Measurements from ENCODE around the gene DUOXA2. TPM values are rescaled to one million over a fixed set of nuclear protein-coding genes. Genes with fewer than 3 reads are reported as not detected.
"Not testable (repeated sequence)": the region's sequence is repeated elsewhere in the genome, so short reads cannot be mapped to it uniquely, and the experiment has no call there.

Gene DUOXA2
- not detected in 2 replicates for total RNA-seq (2014; rRNA removed)
- not detected for Bru-seq, nascent RNA
- BruChase-seq, experiment 1, labeled RNA remaining after a 6-hour chase: not detected
- BruChase-seq, experiment 2, labeled RNA remaining after a 2-hour chase: not detected
- long read RNA-seq: 0 reads

DNA sequence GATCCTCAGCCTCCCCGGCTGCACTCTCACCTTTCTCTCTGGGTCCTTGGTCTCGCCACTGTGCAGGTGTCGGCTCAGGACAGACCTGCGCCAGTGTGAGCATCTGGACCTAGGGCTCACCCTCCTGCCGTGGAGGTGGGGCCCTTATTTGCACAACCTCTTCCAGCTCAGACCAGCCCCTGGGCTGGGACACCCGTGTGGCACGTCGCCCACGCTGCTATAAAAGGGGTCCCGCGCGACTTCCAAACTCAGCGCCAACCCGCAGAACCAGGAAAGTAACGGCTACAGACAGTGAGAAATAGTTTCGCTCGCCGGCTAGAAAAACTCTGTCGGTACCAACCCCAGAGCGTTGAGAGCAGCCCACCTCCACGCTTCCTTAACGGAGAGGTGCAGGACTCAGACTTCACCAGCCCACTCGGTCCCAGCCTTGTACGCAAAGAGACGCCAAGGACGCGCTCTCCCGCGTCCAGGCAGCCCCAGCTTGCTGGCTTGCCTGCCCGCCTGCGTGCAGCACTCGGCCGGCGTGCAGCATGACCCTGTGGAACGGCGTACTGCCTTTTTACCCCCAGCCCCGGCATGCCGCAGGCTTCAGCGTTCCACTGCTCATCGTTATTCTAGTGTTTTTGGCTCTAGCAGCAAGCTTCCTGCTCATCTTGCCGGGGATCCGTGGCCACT, at the start of gene DUOXA2, which contains the start of gene DUOX2:
TSS of gene DUOXA2 (plus strand) at position 251 of the 675 bp plus-strand sequence. CDS start at position 531, 280 bp downstream.
TSS of gene DUOX2 (minus strand) at position 97 of the 675 bp plus-strand sequence. CDS start 761 bp downstream, outside the sequence.
- Histone ChIP-seq H3K4me1 (ENCODE audit: insufficient read depth, low read length) (no peaks in the 10 kb centered on the region), H3K27ac (ENCODE audit: low read length) (no peak within 1 kb of the TSS), H3K9ac (ENCODE audit: low read length) (no peak within 1 kb of the TSS), H3K9me3 (ENCODE audit: low read length) (no peaks in the 10 kb centered on the region), H4K20me1 (ENCODE audit: low read length) (no peaks in the 10 kb centered on the region), H3K36me3 (ENCODE audit: low read depth, low read length) (no peaks in the 10 kb centered on the region), H3K4me3 (ENCODE audit: low read length) (no peak within 1 kb of the TSS), H2AFZ (ENCODE audit: low read length) (no peak within 1 kb of the TSS), H3K9me2 (replicated peaks; ENCODE audit: low read length) (no peaks in the 10 kb centered on the region), H3K4me2 (ENCODE audit: low read length) (no peak within 1 kb of the TSS), H3F3A (ENCODE audit: low read length, unreplicated experiment) (no peaks in the 10 kb centered on the region), H3K27me3 (ENCODE audit: low read length) (peaks cover 28% of the 10 kb centered on the region), H3K79me2 (ENCODE audit: low read length) (no peaks in the 10 kb centered on the region)
- intact Hi-C loops (cut with micrococcal nuclease): no loop called here
- TF ChIP-seq, protein P1, sequence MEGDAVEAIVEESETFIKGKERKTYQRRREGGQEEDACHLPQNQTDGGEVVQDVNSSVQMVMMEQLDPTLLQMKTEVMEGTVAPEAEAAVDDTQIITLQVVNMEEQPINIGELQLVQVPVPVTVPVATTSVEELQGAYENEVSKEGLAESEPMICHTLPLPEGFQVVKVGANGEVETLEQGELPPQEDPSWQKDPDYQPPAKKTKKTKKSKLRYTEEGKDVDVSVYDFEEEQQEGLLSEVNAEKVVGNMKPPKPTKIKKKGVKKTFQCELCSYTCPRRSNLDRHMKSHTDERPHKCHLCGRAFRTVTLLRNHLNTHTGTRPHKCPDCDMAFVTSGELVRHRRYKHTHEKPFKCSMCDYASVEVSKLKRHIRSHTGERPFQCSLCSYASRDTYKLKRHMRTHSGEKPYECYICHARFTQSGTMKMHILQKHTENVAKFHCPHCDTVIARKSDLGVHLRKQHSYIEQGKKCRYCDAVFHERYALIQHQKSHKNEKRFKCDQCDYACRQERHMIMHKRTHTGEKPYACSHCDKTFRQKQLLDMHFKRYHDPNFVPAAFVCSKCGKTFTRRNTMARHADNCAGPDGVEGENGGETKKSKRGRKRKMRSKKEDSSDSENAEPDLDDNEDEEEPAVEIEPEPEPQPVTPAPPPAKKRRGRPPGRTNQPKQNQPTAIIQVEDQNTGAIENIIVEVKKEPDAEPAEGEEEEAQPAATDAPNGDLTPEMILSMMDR (conservative IDR thresholded peaks at IDR 0.05; ENCODE audit: low read depth, low read length): no peak
- TF ChIP-seq EZH2phosphoT487 (IDR thresholded peaks at IDR 0.05; ENCODE audit: borderline replicate concordance, low read length): no peak
- CTCF ChIA-PET: no interaction called here
- no TSS peak for BruUV-seq (replicated peaks)
- ATAC-seq (no peak), DNase-seq (no peak)
- POLR2A ChIA-PET (ENCODE audit: unreplicated experiment): no interaction called here

DNA sequence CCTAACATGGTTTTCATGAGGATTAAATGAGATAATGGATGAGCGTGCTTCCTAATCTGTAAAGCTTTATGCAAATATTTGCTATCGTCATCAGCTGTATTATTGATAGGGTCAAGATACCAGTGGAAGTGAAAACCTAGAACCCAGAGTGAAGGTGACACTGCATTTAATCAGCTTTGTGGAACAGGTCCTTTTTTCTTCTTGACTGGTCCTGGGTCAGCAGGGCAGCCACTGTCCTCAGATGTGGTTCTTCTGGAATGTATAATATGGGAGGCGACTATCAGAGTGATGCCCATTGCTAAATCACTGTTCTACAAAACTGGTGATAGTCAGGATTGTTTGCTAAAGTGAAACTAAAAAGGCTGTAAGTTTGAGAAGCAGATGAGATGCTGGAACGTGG, 49.7 kb upstream of the DUOXA2 start:
- H3K27me3 ChIP-seq (ENCODE audit: low read length): no peaks in the 10 kb centered on the region
- POLR2A ChIA-PET (ENCODE audit: unreplicated experiment): no interaction called here
- H3K4me1 ChIP-seq (ENCODE audit: insufficient read depth, low read length): no peaks in the 10 kb centered on the region; the same call in 1 of the 2 replicates
- no peak overlapping the region for H3K4me2 ChIP-seq (ENCODE audit: low read length)
- no peaks in the 10 kb centered on the region for H3K9me3 ChIP-seq (ENCODE audit: low read length)
- no peak overlapping the region for H3K27ac ChIP-seq (ENCODE audit: low read length)
- H3F3A ChIP-seq (ENCODE audit: low read length, unreplicated experiment): no peaks in the 10 kb centered on the region
- H3K4me3 ChIP-seq (ENCODE audit: low read length): no peak overlapping the region
- DNase-seq (peak; percentile 18), ATAC-seq (no peak)
- H2AFZ ChIP-seq (ENCODE audit: low read length): no peak overlapping the region
- no peak overlapping the region for H3K9ac ChIP-seq (ENCODE audit: low read length)
- TF ChIP-seq EZH2phosphoT487 (IDR thresholded peaks at IDR 0.05; ENCODE audit: borderline replicate concordance, low read length): no peak
- TF ChIP-seq, protein P1 (conservative IDR thresholded peaks at IDR 0.05; ENCODE audit: low read depth, low read length): no peak
- TF ChIP-seq EZH2 (IDR thresholded peaks at IDR 0.05; ENCODE audit: low read length, unreplicated experiment): no peak
- peaks cover 5% of the 10 kb centered on the region for H3K36me3 ChIP-seq (ENCODE audit: low read depth, low read length)
- intact Hi-C loops (cut with micrococcal nuclease): no loop called here
- no peaks in the 10 kb centered on the region for H3K9me2 ChIP-seq (replicated peaks; ENCODE audit: low read length)
- CTCF ChIA-PET: no interaction called here
- no peaks in the 10 kb centered on the region for H3K79me2 ChIP-seq (ENCODE audit: low read length)
- BruUV-seq (replicated peaks): no TSS peak
- no peaks in the 10 kb centered on the region for H4K20me1 ChIP-seq (ENCODE audit: low read length)

DNA sequence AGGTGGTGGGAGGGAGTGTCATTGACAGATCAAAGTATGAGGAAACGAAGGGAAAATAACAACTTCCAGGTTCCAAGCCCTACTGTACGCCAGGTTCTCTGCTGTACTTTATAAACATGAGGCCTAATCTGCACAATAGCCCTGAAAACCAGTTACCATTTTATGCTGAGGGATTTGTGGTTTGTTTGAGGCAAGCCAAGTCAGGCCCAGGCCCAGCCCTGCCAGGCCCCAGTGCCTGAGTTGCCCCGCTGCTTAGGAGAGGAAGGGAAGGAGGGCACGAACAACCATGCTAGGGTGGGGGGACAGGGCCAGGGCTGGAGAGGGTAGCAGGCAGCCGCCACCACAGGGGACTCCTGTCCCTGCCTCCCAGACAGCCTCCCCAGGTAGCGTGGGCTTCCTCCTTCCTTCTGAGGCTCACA, 44.2 kb upstream of the DUOXA2 start:
- H3K27ac ChIP-seq (ENCODE audit: low read length); H3K4me2 ChIP-seq (ENCODE audit: low read length); intact Hi-C loops (cut with micrococcal nuclease); H3K9me3 ChIP-seq (ENCODE audit: low read length); H3K9me2 ChIP-seq (replicated peaks; ENCODE audit: low read length); H4K20me1 ChIP-seq (ENCODE audit: low read length); H3K79me2 ChIP-seq (ENCODE audit: low read length); H3F3A ChIP-seq (ENCODE audit: low read length, unreplicated experiment); BruUV-seq (replicated peaks); DNase-seq; H3K4me3 ChIP-seq (ENCODE audit: low read length); CTCF ChIA-PET; H3K36me3 ChIP-seq (ENCODE audit: low read depth, low read length); ATAC-seq; H3K27me3 ChIP-seq (ENCODE audit: low read length); POLR2A ChIA-PET (ENCODE audit: unreplicated experiment); H2AFZ ChIP-seq (ENCODE audit: low read length); H3K9ac ChIP-seq (ENCODE audit: low read length); H3K4me1 ChIP-seq (ENCODE audit: insufficient read depth, low read length): not testable (repeated sequence)

DNA sequence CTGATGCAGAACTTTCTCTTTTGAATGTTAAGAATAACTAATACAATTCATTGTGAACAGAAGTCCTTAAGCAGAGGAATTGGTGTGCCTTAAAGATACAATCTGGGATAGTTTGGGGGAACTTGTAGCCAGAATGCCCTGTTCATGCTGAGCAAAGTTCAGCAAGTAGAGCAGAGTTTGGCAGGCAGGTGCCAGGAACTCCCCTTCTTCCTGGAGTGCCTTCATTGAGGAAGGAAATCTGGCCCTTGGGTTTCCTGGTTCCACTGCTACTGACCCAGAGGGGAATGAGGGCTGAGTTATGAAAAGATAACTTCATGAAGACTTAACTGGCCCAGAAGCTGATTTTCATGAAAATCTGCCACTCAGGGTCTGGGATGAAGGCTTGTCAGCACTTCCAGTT, 40.5 kb upstream of the DUOXA2 start:
- ATAC-seq; DNase-seq; H2AFZ ChIP-seq (ENCODE audit: low read length); H3K4me3 ChIP-seq (ENCODE audit: low read length); H3K9me2 ChIP-seq (replicated peaks; ENCODE audit: low read length); H3K79me2 ChIP-seq (ENCODE audit: low read length); H3K36me3 ChIP-seq (ENCODE audit: low read depth, low read length); H3K9ac ChIP-seq (ENCODE audit: low read length); CTCF ChIA-PET; H3K4me2 ChIP-seq (ENCODE audit: low read length); H4K20me1 ChIP-seq (ENCODE audit: low read length); H3K27ac ChIP-seq (ENCODE audit: low read length); intact Hi-C loops (cut with micrococcal nuclease); H3K4me1 ChIP-seq (ENCODE audit: insufficient read depth, low read length); H3F3A ChIP-seq (ENCODE audit: low read length, unreplicated experiment); H3K27me3 ChIP-seq (ENCODE audit: low read length); BruUV-seq (replicated peaks); POLR2A ChIA-PET (ENCODE audit: unreplicated experiment); H3K9me3 ChIP-seq (ENCODE audit: low read length): not testable (repeated sequence)

Measured in PC-3 (cell line).